Lower lobe of right lung (tissue), 2 donors: ENCODE data around the gene MRPL55. TPM values are rescaled to one million over a fixed set of nuclear protein-coding genes. Genes with fewer than 3 reads are reported as not detected.
A peak's percentile ranks its signal among the peaks of the same experiment; 100 is the strongest.

ENCODE experiments used
- ATAC-seq, 2 donors: fragments of 200-7000 bp; cut with Tn5 transposase; one replicate each; pipeline ENCODE4 v1.9.1; 2020 to 2022; ENCODE audit warnings: mild to moderate bottlenecking in 2 of 2, moderate library complexity in 2 of 2
- DNase-seq: peaks from one replicate; pipeline ENCODE4 v3.0.0-alpha.2; 2020
- H3K27ac ChIP-seq: fragments of 200-600 bp; one replicate; pipeline ENCODE4 v1.8.0; 2022
- H3K27me3 ChIP-seq: fragments of 200-600 bp; one replicate; pipeline ENCODE4 v1.8.0; 2022; ENCODE audit warnings: low read depth
- H3K36me3 ChIP-seq: fragments of 200-600 bp; one replicate; pipeline ENCODE4 v1.8.0; 2022; ENCODE audit warnings: mild to moderate bottlenecking
- H3K4me1 ChIP-seq: fragments of 200-600 bp; one replicate; pipeline ENCODE4 v1.8.0; 2022
- H3K4me3 ChIP-seq: fragments of 200-600 bp; one replicate; pipeline ENCODE4 v1.8.0; 2022; ENCODE audit warnings: mild to moderate bottlenecking
- H3K9me3 ChIP-seq: fragments of 200-600 bp; one replicate; pipeline ENCODE4 v1.8.0; 2022
- intact Hi-C: fragments of 100-400 bp; cut with DNase I; formaldehyde crosslinking; loops from one replicate; pipeline ENCODE4 v1.11.0; 2022
- total RNA-seq: library from RNA; stranded (reverse); fragmentation: NEBNext Ultra II Directional; extraction: Animal tissue kit (Norgen Biotek cat#: 25700); gene quantifications from one replicate; pipeline ENCODE4 v1.2.1, GENCODE V29; 2021
- TF ChIP-seq, protein P1 (sequence below): fragments of 200-600 bp; IDR thresholded peaks from one replicate; pipeline ENCODE4 v1.8.0; 2022; ENCODE audit warnings: antibody characterized with exemption, mild to moderate bottlenecking
- donor health status: DM: no; HTN: yes; CAD: no; lungs with severe emphysema.

MRPL55 gene
- total RNA-seq, 1 donor from 2014 or later: 43.6 TPM

DNA sequence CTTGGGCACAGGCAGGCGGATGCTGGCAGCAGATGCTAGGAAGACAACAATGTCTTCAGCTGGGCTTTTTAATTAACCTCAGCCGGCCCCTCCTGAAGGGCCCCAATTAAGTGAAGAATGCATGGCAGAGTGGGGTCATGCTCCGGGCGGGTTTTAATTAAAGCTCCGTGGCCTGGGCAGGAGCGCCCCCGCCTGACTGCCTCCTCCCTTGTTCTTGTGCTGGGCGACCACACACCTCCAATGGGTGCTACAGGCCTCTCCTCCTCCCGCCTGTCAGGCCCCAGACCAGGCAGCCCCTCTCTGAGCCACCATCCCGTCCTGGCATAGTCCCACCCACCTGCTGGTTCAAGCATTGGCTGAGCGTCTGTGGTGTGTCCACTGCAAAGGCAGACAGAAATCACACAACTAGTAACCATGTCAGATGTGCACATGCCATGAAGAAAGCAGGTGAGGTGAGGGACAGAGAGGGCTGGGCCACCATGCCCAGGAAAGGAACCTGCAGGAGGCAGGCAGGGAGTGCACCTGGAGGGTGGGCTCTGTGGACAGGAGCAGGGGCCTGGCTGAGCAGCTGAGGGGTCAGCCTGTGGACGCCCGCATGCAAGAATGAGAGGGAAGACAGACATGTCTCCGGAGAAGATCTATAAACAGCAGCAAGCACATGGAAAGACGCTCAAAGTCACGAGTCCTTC lies 35.1 kb downstream of the MRPL55 start:
- H3K9me3 ChIP-seq: no peaks in the 10 kb centered on the region
- no peak overlapping the region for H3K4me3 ChIP-seq
- ATAC-seq (peak; percentile 11 to 69), DNase-seq (peak; percentile 52)
- no peaks in the 10 kb centered on the region for H3K4me1 ChIP-seq
- no peaks in the 10 kb centered on the region for H3K36me3 ChIP-seq
- no peak overlapping the region for H3K27ac ChIP-seq
- intact Hi-C loops: no loop called here
- no peaks in the 10 kb centered on the region for H3K27me3 ChIP-seq
- TF ChIP-seq, protein P1, sequence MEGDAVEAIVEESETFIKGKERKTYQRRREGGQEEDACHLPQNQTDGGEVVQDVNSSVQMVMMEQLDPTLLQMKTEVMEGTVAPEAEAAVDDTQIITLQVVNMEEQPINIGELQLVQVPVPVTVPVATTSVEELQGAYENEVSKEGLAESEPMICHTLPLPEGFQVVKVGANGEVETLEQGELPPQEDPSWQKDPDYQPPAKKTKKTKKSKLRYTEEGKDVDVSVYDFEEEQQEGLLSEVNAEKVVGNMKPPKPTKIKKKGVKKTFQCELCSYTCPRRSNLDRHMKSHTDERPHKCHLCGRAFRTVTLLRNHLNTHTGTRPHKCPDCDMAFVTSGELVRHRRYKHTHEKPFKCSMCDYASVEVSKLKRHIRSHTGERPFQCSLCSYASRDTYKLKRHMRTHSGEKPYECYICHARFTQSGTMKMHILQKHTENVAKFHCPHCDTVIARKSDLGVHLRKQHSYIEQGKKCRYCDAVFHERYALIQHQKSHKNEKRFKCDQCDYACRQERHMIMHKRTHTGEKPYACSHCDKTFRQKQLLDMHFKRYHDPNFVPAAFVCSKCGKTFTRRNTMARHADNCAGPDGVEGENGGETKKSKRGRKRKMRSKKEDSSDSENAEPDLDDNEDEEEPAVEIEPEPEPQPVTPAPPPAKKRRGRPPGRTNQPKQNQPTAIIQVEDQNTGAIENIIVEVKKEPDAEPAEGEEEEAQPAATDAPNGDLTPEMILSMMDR: peak; percentile 17

DNA sequence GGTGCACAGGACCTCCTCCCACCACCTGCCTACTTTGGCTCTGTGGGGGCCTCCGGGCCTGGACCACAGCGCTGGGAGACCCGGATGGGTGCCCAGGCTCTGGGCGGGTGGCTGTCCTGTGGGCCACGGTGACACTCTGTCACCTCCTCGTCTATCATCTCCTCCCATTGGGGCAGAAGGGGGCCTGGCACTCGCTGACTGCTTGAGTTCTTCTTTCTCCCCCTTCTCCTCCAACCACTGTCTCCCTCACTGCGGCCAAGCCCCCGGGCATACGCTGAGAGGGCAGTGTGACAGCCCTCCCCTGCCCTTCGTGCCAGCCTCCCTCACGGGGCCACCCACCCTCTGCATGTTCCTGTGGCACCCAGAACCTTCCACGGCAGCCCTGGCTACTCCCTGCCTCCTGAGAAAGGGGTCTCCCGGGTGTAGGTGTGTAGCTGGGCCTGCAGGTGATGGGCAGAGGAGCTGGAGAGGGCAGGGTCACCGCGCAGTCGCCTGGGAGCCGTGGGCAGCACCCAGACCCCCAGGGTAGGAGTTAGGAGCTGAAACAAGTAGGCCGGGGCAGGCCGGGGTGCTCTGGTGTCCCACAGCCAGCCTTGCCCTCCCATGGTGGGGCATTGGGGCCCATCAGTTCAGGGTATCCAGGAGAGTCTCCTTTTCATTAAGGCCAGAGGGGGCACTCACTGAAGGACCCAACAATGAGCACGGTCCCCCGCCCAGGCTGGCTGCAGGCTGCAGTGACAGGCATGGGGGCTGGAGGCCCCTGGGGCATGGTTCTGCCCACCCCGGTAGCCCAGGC lies 35.8 kb downstream of the MRPL55 start:
- intact Hi-C loops: no loop called here
- no peaks in the 10 kb centered on the region for H3K9me3 ChIP-seq
- DNase-seq: peak; percentile 43
- H3K27ac ChIP-seq: no peak overlapping the region
- TF ChIP-seq, protein P1: no peak
- H3K36me3 ChIP-seq: no peaks in the 10 kb centered on the region
- no peaks in the 10 kb centered on the region for H3K27me3 ChIP-seq
- H3K4me1 ChIP-seq: no peaks in the 10 kb centered on the region
- no peak overlapping the region for H3K4me3 ChIP-seq
- peak in 1 of 2 donors; percentile 13 for ATAC-seq

DNA sequence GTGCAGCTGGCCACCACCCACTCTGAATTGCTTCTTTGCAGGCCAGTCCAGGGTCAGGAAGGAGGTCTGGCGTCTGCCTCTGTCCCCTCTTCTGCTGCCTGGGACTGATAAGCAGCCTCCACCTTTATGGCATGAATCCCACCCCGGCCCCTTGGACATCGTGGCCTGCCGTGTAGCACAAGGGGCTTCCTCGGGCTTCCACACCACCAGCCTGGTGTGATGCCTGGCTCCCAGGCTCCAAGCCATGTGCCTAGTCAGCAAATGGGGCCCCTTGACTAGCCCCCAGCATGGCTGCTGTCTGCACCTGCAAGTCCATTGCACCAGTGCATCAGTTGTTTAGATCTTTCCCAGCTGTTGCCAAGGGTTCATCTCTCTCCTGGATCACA lies 36.4 kb downstream of the MRPL55 start:
- intact Hi-C loops: no loop called here

DNA sequence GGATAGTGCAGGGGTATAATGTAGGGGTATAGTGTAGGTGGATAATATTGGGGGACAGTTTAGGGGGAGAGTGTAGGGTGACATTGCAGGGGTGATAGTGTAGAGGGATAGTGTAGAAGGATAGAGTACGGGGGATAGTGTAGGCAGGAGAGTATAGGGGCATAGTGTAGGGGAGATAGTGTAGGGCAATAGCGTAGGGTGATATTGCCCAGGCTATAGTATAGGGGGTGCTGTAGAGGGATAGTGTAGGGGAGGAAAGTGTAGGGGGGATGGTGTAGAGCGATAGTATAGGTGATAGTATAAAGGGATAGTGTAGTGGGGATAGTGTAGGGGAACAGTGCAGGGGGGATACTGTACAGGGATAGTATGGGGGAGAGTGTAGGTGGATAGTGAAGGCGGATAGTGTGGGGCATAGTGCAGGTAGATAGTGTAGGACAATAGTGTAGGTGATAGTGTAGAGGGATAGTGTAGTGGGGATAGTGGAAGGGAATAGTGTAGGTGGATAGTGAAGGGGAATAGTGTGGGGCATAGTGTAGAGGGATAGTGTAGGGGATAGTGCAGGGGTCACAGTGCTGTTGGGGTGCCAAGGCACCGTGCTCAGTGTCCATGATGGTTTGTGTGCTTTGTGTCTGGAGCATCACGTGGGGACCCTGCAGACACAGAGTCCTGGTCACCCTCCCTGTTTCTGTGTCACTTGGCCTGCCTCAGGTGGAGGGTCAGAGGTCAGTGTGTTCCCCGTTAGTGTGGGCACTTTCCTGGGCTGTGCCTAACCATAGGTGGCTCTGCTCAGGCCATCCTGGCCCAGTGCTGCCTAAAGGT lies 37.1 kb downstream of the MRPL55 start:
- peak; percentile 41 for DNase-seq
- peaks cover 5% of the 10 kb centered on the region for H3K27me3 ChIP-seq
- no peak overlapping the region for H3K4me3 ChIP-seq
- no peak overlapping the region for H3K27ac ChIP-seq
- H3K9me3 ChIP-seq: no peaks in the 10 kb centered on the region
- no peaks in the 10 kb centered on the region for H3K36me3 ChIP-seq
- no peaks in the 10 kb centered on the region for H3K4me1 ChIP-seq
- peak in 1 of 2 donors; percentile 5 for ATAC-seq
- intact Hi-C loops: no loop called here
- TF ChIP-seq, protein P1: no peak

More for the DNA sequence above, 36.4 kb downstream of the MRPL55 start:
- Histone ChIP-seq H3K27me3 (no peaks in the 10 kb centered on the region), H3K4me1 (no peaks in the 10 kb centered on the region), H3K9me3 (no peaks in the 10 kb centered on the region), H3K4me3 (no peak overlapping the region), H3K27ac (no peak overlapping the region), H3K36me3 (no peaks in the 10 kb centered on the region)
- TF ChIP-seq, protein P1: no peak
- DNase-seq (no peak), ATAC-seq (no peak)

DNA sequence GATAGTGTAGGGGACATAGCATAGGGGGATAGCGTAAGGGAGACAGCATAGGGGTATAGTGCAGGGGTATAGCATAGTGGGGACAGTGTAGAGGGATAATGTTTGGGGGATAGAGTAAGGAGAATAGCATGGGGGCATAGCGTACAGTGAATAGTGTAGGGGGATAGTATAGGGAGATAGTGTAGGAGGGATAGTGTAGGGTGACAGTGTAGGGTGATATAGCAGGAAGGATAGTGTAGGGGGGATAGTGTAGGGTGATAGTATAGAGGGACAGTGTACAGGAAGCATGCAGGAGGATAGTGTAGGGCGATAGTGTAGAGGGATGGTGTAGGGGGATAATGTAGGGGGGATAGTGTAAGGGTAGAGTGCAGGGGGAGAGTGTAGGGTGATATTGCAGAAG lies 38.2 kb downstream of the MRPL55 start:
- Histone ChIP-seq H3K27me3 (peaks cover 15% of the 10 kb centered on the region), H3K9me3 (no peaks in the 10 kb centered on the region), H3K4me1 (no peaks in the 10 kb centered on the region), H3K4me3 (no peak overlapping the region), H3K36me3 (no peaks in the 10 kb centered on the region), H3K27ac (no peak overlapping the region)
- intact Hi-C loops: no loop called here
- ATAC-seq: no peak
- no peak for DNase-seq
- TF ChIP-seq, protein P1: no peak
